ENCODE data around the gene LRRN2. TPM values are rescaled to one million over a fixed set of nuclear protein-coding genes. Genes with fewer than 3 reads are reported as not detected.

LRRN2 gene
- total and polyA plus RNA-seq, 2 of the 8 experiments (the other 6 are each of a cell fraction or from before 2014, with no cell fraction given) = 1.8 to 2.3 TPM

DNA sequence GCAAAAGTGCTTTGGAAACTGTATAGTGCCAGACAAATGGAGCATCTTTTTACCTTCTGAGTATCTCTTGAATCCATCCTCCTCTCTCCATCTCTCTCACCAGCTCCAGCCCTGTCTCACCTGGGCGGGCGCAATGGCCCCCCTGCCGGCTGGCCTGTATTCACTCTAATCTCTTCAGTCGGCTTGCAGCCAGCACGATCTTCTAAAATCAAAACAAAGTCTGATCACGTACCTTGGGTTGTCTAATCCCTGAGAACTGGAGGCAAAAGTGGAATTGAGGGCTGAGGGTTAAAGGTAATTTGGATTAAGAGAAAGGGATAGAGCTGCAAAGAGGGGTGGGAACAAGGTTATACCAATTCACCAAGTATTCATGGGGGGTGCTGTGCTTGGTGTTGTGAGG lies 46.0 kb upstream of the LRRN2 start (continued):
- TF ChIP-seq, protein P1, sequence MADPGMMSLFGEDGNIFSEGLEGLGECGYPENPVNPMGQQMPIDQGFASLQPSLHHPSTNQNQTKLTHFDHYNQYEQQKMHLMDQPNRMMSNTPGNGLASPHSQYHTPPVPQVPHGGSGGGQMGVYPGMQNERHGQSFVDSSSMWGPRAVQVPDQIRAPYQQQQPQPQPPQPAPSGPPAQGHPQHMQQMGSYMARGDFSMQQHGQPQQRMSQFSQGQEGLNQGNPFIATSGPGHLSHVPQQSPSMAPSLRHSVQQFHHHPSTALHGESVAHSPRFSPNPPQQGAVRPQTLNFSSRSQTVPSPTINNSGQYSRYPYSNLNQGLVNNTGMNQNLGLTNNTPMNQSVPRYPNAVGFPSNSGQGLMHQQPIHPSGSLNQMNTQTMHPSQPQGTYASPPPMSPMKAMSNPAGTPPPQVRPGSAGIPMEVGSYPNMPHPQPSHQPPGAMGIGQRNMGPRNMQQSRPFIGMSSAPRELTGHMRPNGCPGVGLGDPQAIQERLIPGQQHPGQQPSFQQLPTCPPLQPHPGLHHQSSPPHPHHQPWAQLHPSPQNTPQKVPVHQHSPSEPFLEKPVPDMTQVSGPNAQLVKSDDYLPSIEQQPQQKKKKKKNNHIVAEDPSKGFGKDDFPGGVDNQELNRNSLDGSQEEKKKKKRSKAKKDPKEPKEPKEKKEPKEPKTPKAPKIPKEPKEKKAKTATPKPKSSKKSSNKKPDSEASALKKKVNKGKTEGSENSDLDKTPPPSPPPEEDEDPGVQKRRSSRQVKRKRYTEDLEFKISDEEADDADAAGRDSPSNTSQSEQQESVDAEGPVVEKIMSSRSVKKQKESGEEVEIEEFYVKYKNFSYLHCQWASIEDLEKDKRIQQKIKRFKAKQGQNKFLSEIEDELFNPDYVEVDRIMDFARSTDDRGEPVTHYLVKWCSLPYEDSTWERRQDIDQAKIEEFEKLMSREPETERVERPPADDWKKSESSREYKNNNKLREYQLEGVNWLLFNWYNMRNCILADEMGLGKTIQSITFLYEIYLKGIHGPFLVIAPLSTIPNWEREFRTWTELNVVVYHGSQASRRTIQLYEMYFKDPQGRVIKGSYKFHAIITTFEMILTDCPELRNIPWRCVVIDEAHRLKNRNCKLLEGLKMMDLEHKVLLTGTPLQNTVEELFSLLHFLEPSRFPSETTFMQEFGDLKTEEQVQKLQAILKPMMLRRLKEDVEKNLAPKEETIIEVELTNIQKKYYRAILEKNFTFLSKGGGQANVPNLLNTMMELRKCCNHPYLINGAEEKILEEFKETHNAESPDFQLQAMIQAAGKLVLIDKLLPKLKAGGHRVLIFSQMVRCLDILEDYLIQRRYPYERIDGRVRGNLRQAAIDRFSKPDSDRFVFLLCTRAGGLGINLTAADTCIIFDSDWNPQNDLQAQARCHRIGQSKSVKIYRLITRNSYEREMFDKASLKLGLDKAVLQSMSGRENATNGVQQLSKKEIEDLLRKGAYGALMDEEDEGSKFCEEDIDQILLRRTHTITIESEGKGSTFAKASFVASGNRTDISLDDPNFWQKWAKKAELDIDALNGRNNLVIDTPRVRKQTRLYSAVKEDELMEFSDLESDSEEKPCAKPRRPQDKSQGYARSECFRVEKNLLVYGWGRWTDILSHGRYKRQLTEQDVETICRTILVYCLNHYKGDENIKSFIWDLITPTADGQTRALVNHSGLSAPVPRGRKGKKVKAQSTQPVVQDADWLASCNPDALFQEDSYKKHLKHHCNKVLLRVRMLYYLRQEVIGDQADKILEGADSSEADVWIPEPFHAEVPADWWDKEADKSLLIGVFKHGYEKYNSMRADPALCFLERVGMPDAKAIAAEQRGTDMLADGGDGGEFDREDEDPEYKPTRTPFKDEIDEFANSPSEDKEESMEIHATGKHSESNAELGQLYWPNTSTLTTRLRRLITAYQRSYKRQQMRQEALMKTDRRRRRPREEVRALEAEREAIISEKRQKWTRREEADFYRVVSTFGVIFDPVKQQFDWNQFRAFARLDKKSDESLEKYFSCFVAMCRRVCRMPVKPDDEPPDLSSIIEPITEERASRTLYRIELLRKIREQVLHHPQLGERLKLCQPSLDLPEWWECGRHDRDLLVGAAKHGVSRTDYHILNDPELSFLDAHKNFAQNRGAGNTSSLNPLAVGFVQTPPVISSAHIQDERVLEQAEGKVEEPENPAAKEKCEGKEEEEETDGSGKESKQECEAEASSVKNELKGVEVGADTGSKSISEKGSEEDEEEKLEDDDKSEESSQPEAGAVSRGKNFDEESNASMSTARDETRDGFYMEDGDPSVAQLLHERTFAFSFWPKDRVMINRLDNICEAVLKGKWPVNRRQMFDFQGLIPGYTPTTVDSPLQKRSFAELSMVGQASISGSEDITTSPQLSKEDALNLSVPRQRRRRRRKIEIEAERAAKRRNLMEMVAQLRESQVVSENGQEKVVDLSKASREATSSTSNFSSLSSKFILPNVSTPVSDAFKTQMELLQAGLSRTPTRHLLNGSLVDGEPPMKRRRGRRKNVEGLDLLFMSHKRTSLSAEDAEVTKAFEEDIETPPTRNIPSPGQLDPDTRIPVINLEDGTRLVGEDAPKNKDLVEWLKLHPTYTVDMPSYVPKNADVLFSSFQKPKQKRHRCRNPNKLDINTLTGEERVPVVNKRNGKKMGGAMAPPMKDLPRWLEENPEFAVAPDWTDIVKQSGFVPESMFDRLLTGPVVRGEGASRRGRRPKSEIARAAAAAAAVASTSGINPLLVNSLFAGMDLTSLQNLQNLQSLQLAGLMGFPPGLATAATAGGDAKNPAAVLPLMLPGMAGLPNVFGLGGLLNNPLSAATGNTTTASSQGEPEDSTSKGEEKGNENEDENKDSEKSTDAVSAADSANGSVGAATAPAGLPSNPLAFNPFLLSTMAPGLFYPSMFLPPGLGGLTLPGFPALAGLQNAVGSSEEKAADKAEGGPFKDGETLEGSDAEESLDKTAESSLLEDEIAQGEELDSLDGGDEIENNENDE (IDR thresholded peaks at IDR 0.05; ENCODE audit: insufficient replicate concordance, low read length) = no peak
- no peak for TF ChIP-seq BRCA1 (IDR thresholded peaks at IDR 0.05; ENCODE audit: low read depth, low read length)
- TF ChIP-seq POU5F1 (IDR thresholded peaks at IDR 0.05; ENCODE audit: low read depth, low read length) = no peak
- TF ChIP-seq TEAD4 (IDR thresholded peaks at IDR 0.05; ENCODE audit: low read depth, low read length) = no peak
- no peak for TF ChIP-seq PHF8 (conservative IDR thresholded peaks at IDR 0.05; ENCODE audit: low read depth, low read length)
- no peak for TF ChIP-seq RFX5 (IDR thresholded peaks at IDR 0.05; ENCODE audit: borderline replicate concordance, low read depth, low read length)
- TF ChIP-seq GTF2F1 (IDR thresholded peaks at IDR 0.05; ENCODE audit: borderline replicate concordance, low read depth, low read length) = no peak
- TF ChIP-seq RBBP5 (IDR thresholded peaks at IDR 0.05; ENCODE audit: borderline replicate concordance, low read depth, low read length) = no peak
- no peak for TF ChIP-seq HDAC2 (IDR thresholded peaks at IDR 0.05; ENCODE audit: borderline replicate concordance in 1 of 2, low read depth in 2 of 2, low read length in 2 of 2)
